Measurements from ENCODE around the gene PGLYRP4.

Gene PGLYRP4

DNA sequence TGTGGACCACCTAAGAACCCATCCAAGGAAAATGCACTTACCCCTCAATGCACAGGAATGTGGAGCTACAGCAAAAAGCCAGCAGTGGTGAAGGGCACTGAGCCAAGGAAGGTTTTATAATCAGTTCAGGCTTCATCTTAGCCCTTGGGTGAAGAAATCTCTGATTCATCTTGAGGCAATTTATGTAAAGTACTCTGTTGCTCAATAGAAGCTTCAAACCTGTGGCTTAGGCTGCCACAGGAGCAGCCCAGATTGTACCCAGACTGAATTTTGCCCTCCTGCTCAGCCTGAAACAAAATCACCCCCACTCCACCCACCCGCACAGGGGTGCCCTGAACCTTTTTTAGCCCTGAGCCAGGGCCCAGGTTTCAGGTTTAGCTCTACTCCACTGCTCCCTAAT is 26.9 kb upstream of the PGLYRP4 start, which contains the start of gene S100A12:
TSS of gene S100A12 (minus strand) at position 111 of the 400 bp plus-strand sequence. CDS start 1,029 bp downstream, outside the sequence.
- no peak for DNase-seq (ENCODE audit: low spot score)

GRCh38 chr1:153374071-153374470 is 25.4 kb upstream of the PGLYRP4 start:
- DNase-seq (ENCODE audit: low spot score), result no peak

- DNase-seq (ENCODE audit: low spot score), result no peak
Measured at GRCh38 chr1:153372571-153372970, 23.9 kb upstream of the PGLYRP4 start.

- DNase-seq (ENCODE audit: low spot score), result no peak
Measured at GRCh38 chr1:153371231-153371630, 22.6 kb upstream of the PGLYRP4 start.

DNA sequence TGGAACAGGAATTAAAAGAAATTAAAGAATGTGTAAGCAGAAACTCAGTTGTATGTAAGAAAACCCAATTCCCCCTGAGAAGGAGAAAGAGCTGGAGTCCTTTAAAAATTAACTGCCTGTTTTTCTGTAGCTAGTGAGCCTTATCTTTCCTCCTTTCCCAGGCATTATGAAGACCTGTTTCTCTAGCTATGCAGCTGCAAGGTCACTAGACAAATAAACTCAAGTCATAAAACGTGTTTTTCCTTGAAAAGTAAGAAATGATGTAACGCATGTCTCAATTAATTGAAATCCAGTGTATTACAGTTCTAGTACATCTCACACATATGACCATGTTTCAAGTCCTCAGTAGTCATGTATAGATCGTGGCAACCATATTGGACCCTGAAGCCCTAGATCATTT is 21.5 kb upstream of the PGLYRP4 start:
- DNase-seq (ENCODE audit: low spot score), result no peak

GRCh38 chr1:153368495-153368894 is 19.9 kb upstream of the PGLYRP4 start:
- no peak for DNase-seq (ENCODE audit: low spot score)

- no peak for DNase-seq (ENCODE audit: low spot score)
Measured at GRCh38 chr1:153367090-153367489, 18.4 kb upstream of the PGLYRP4 start.

DNA sequence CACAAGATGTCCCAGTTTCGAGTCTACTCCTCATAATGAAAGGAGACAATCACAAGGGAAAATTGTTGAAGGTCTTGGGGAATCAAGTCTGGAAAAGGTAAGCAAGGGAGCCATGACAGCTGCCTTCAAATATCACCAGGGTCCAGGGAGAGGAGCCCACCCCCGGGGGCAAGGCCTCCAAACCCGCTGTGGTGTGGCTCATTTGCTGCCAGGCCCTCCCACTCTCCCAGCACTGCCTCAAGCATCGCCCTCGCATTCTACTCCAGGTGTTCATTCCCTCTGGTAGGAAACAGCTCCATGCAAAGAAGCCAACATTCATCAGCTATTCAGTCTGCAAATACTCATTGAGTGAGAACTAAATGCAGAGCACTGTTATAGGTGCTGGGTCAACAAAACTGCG is 17.6 kb upstream of the PGLYRP4 start:
- DNase-seq (ENCODE audit: low spot score), result no peak

DNA sequence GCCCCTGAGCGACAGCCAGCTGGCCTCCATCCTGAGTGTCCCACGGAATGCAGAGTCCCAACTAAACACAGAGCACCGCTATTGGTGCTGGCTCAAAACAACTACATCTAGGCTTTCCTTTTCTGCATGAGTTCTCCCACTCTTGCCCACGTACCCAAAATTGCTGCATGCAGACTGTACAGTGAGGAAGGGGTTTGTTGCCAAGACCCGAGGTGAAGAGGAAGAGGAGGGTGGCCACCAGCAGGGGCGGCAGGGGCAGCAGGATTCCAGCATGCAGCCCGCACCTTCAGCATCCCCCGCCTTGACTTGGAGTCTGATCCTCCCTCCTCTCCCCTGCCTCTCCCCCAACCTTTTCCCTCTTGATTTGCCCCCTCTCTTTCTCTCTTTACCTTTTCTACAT is 17.1 kb upstream of the PGLYRP4 start:
- no peak for DNase-seq (ENCODE audit: low spot score)

DNA sequence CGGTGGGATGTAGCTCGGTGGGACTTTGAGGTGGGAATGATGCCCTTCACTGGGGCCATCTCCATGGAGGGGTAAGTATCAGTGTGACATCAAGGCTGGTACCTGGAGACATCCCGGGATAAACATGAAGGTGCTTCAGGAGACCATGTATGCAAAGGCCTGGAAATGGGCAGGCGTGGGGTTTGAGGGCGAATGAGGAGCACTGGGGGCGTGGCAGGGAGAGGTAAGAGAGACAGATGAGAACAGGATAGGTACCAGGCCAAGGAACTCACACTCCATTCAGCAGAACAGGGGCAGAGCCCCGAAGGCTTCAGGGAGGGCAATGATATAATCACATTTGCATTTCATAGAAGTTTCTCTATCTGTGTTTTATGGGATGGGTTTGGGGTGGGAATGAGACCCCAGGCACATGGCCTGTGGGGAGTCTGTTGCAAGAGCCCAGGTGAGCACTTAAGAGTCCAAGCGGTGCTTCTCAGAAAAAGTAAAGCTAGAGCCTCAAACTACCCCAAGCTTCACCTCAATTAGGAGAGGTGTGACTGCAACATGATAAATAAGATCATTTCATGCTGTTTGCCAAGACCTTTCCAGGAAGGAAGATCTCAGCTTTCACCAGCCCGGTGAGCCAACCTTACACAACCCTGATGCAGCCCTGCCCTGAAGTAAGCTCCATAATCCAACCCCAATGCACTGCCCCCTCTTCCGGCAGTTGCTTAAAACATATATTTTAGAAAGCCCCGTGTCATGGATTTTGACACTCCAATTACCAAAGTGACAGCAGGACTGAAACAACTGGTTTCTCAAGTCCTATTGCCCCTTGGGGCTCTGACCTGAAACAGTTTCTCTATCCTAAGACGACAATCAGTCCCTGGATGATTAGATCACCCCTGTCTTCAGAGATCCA is 16.4 kb upstream of the PGLYRP4 start:
- no peak for DNase-seq (ENCODE audit: low spot score)

DNA sequence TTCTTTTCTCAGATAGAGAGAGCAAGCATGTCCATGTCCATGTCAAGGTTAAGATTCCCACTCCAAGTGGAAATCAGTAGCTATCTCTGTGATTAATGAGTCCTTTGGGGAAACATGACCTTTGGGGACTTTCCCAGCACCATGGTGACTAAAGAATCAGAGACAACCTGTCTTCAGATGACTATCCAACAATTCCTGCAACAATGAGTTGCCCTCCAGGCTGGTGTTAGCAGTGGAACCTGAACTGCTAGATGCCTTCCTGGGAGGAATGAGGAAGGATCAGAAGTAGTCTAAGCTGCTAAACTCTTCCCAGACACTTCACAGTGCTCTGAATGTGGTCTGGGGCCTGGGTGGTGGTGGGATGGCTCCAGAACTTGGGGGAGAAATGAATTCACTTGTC is 15.5 kb upstream of the PGLYRP4 start:
- no peak for DNase-seq (ENCODE audit: low spot score)

GRCh38 chr1:153363641-153364040 is 15.0 kb upstream of the PGLYRP4 start:
- DNase-seq (ENCODE audit: low spot score), result no peak

DNA sequence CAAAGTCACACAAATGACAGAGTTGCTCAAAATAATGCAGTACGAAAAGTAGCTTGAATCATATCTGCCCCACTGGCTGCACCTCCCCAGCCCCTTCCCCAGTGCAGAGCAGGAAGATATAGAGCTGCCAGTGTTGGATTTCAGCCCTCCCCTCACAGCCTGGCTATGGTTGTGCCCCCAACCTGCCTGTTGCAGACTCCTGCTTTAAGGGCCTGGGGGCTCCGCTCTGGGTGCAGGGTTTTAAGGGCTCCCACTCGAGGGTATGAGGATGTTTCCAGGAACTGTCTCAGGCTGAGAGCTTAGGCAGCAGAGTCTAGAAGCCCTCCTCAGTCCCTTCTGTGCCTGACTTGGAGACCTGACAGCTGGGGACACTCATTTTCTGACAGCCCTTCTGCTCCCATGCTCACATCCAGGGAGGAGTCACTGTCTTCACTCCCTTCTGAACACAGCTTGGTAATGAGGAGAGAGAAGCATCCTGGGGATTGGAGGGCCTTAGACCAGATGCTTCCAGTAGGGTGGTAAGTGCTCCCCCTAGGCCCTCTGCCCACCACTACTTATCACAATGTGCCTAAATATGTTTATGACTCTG is 13.6 kb upstream of the PGLYRP4 start:
- DNase-seq (ENCODE audit: low spot score), result no peak

- DNase-seq (ENCODE audit: low spot score), result no peak
Measured at GRCh38 chr1:153361480-153362109, 13.0 kb upstream of the PGLYRP4 start.

GRCh38 chr1:153360592-153361479 is 12.2 kb upstream of the PGLYRP4 start:
- DNase-seq (ENCODE audit: low spot score), result no peak

GRCh38 chr1:153360190-153360589 is 11.5 kb upstream of the PGLYRP4 start:
- DNase-seq (ENCODE audit: low spot score), result no peak

DNA sequence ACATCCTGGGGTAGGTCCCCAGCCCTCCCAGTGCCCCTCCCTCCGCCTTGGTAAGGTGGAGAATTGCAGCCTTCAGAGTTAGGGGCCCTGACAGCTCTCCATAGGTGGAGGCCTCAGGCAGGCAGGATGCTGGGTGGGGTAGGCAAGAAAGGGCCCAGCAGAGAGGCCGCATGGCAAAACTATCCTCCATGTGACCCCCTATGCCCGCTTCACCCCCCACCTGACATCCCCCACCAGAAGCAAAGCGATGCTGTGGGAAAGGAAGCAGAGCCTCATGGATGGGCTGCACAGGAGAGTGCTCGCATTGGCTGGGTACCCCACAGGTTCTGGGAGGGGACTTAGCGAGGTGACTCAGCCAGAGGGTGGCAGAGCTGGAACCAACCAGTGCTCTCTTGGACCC is 10.6 kb upstream of the PGLYRP4 start:
- DNase-seq (ENCODE audit: low spot score), result no peak

DNA sequence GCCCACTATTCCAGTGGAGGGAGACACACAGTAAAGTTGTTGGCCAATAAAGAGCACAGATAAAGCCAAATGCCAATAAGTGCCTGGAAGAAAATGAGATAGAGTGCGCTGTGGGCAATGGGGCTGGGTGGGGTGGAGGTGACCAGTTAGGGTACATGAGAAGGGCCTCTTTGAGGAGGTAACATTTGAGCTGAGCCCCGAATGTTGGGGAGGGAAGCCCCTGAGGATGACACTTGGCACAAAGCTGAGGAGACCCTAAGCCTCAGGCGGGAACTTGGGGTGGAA is 10.0 kb upstream of the PGLYRP4 start:
- DNase-seq (ENCODE audit: low spot score), result no peak

DNA sequence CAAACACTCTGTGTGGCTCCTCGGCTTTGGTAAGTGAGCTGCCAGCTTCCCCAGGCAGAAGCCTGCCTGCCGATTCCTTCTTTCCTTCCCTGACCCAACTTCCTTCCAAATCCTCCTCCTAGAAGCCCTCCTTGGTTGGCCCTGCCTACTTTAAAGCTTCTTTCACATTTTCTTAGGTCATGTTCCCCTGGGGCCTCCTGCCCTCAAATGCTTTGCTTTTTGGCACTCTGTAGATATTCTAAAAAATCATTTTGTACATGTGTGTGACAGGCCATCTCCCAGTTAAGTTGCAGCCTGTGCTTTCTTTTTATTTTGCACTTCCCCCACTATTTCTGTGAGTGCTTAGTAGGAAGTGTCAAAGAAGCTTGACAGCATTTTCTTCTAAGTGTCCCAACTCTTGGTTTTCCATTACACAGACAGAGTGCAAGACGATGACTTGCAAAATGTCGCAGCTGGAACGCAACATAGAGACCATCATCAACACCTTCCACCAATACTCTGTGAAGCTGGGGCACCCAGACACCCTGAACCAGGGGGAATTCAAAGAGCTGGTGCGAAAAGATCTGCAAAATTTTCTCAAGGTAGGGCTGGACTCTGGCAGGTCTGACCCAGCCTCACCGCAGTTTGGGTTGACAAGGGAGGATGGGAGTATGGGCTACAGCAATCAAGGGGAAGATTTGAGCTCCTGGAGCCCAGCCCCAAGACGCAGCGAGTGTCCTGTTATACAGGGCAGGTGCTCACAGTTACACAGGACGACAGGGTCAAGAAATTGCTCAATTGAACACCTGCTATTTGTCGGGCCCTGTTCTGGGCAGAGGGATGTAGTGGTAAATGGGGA is 9.4 kb upstream of the PGLYRP4 start, which contains the start of gene S100A9:
TSS of gene S100A9 (plus strand) at position 2 of the 838 bp plus-strand sequence. CDS start at position 432, 430 bp downstream.
- DNase-seq (ENCODE audit: low spot score), result no peak

GRCh38 chr1:153357076-153357852 is 8.6 kb upstream of the PGLYRP4 start:
- no peak for DNase-seq (ENCODE audit: low spot score)
